ENCODE data around the gene CHSY1. TPM values are rescaled to one million over a fixed set of nuclear protein-coding genes. Genes with fewer than 3 reads are reported as not detected.
A peak's percentile ranks its signal among the peaks of the same experiment; 100 is the strongest.

CHSY1 gene
- total RNA-seq, 1 donor from 2014 or later = 29.7 TPM

DNA sequence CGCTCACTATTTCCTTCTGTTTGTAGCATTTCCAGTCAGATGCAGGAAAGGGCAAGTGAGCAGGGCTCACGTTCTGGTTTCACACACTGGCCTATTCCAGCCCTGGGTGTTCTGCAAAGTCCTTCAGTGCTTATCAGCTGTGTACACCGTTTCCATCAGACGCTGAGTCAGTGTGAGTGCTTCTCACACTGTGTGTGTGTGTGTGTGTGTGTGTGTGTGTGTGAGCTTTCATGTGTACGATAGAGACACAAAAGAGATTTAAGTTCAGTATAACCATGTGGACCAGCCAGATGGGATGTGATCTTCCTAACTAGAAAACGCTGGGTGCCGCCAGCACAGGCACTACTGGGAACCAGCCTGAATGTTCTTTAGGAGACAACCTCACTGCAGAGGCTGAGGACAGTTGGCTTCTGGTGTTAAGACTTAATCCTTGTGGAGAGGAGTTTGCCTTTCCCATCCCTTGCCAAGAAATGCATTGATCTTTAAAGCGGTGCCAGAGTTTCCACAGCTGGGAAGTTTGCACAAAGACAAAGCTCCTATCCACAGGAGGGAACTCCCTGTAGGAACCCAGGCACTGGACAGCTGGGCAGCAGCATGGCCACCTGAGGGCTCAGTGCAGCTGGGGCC, 3.9 kb upstream of the CHSY1 start:
- H3K9ac ChIP-seq (ENCODE audit: low read depth in 1 of 3, low read length in 3 of 3) = no peak overlapping the region
- H3K4me1 ChIP-seq (ENCODE audit: control insufficient read depth in 3 of 3, insufficient read depth in 3 of 3, low read length in 3 of 3) = peaks cover 11 to 12% (median 11%) of the 10 kb centered on the region in 3 donors
- H3K27me3 ChIP-seq (ENCODE audit: control insufficient read depth in 3 of 3, insufficient read depth in 3 of 3, low read length in 3 of 3) = peaks cover 0 to 3% (median 0%) of the 10 kb centered on the region in 3 donors
- no peak overlapping the region for H3K27ac ChIP-seq (ENCODE audit: low read depth, low read length)
- H3K4me3 ChIP-seq (ENCODE audit: low read length in 3 of 3) = no peak overlapping the region
- no peaks in the 10 kb centered on the region for H3K9me3 ChIP-seq (ENCODE audit: control insufficient read depth in 3 of 3, low read length in 3 of 3)
- no peaks in the 10 kb centered on the region for H3K36me3 ChIP-seq (ENCODE audit: control insufficient read depth in 3 of 3, insufficient read depth in 3 of 3, low read length in 3 of 3)

GRCh38 chr15:101255051-101255395, 3.2 kb upstream of the CHSY1 start:
- H3K4me1 ChIP-seq (ENCODE audit: control insufficient read depth in 3 of 3, insufficient read depth in 3 of 3, low read length in 3 of 3) = peaks cover 18 to 19% (median 18%) of the 10 kb centered on the region in 3 donors
- no peaks in the 10 kb centered on the region for H3K9me3 ChIP-seq (ENCODE audit: control insufficient read depth in 3 of 3, low read length in 3 of 3)
- H3K27ac ChIP-seq (ENCODE audit: low read depth, low read length) = no peak overlapping the region
- H3K9ac ChIP-seq (ENCODE audit: low read depth in 1 of 3, low read length in 3 of 3) = no peak overlapping the region
- no peak overlapping the region for H3K4me3 ChIP-seq (ENCODE audit: low read length in 3 of 3)
- H3K27me3 ChIP-seq (ENCODE audit: control insufficient read depth in 3 of 3, insufficient read depth in 3 of 3, low read length in 3 of 3) = peaks cover 0 to 3% (median 0%) of the 10 kb centered on the region in 3 donors
- H3K36me3 ChIP-seq (ENCODE audit: control insufficient read depth in 3 of 3, insufficient read depth in 3 of 3, low read length in 3 of 3) = no peaks in the 10 kb centered on the region

GRCh38 chr15:101254157-101255050, 2.6 kb upstream of the CHSY1 start:
- no peak overlapping the region for H3K27ac ChIP-seq (ENCODE audit: low read depth, low read length)
- no peaks in the 10 kb centered on the region for H3K9me3 ChIP-seq (ENCODE audit: control insufficient read depth in 3 of 3, low read length in 3 of 3)
- H3K4me3 ChIP-seq (ENCODE audit: low read length in 3 of 3) = no peak overlapping the region
- H3K9ac ChIP-seq (ENCODE audit: low read depth in 1 of 3, low read length in 3 of 3) = no peak overlapping the region
- H3K4me1 ChIP-seq (ENCODE audit: control insufficient read depth in 3 of 3, insufficient read depth in 3 of 3, low read length in 3 of 3) = peaks cover 22 to 24% (median 23%) of the 10 kb centered on the region in 3 donors
- no peaks in the 10 kb centered on the region for H3K36me3 ChIP-seq (ENCODE audit: control insufficient read depth in 3 of 3, insufficient read depth in 3 of 3, low read length in 3 of 3)
- peaks cover 0 to 3% (median 0%) of the 10 kb centered on the region in 3 donors for H3K27me3 ChIP-seq (ENCODE audit: control insufficient read depth in 3 of 3, insufficient read depth in 3 of 3, low read length in 3 of 3)

DNA sequence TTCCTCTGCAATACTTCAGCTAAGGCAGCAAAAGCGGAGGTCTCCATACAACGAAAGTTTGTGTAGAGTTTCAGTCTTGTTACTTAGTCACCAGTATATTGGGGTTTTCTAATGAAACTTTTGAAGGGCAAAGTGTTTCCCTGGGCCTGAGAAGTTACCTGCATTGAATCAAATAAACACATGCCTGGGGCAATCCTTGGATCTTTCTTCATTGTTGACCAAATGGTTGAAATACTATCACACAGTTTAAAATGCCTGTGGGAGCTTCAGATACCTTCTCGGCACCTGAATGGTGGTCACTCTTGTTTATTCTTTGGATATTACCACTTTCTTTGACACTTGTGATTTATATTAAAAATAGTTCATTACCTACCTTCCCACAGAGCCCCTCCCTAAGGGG, 988 bp upstream of the CHSY1 start:
- Histone ChIP-seq H3K9me3 (ENCODE audit: control insufficient read depth in 3 of 3, low read length in 3 of 3) (no peaks in the 10 kb centered on the region), H3K4me3 (ENCODE audit: low read length in 3 of 3) (peak overlapping the region; percentile 82 to 83 (median 83)), H3K9ac (ENCODE audit: low read depth in 1 of 3, low read length in 3 of 3) (peak overlapping the region; percentile 73 to 86 (median 79)), H3K36me3 (ENCODE audit: control insufficient read depth in 3 of 3, insufficient read depth in 3 of 3, low read length in 3 of 3) (no peaks in the 10 kb centered on the region), H3K27ac (ENCODE audit: low read depth, low read length) (peak overlapping the region; percentile 71), H3K27me3 (ENCODE audit: control insufficient read depth in 3 of 3, insufficient read depth in 3 of 3, low read length in 3 of 3) (no peaks in the 10 kb centered on the region), H3K4me1 (ENCODE audit: control insufficient read depth in 3 of 3, insufficient read depth in 3 of 3, low read length in 3 of 3) (peaks cover 25 to 28% (median 27%) of the 10 kb centered on the region in 3 donors)

- Histone ChIP-seq H3K4me3 (ENCODE audit: low read length in 3 of 3) (peak overlapping the region; percentile 82 to 90 (median 85)), H3K27ac (ENCODE audit: low read depth, low read length) (peak overlapping the region; percentile 75), H3K36me3 (ENCODE audit: control insufficient read depth in 3 of 3, insufficient read depth in 3 of 3, low read length in 3 of 3) (no peaks in the 10 kb centered on the region), H3K4me1 (ENCODE audit: control insufficient read depth in 3 of 3, insufficient read depth in 3 of 3, low read length in 3 of 3) (peaks cover 33 to 39% (median 34%) of the 10 kb centered on the region in 3 donors), H3K27me3 (ENCODE audit: control insufficient read depth in 3 of 3, insufficient read depth in 3 of 3, low read length in 3 of 3) (no peaks in the 10 kb centered on the region), H3K9me3 (ENCODE audit: control insufficient read depth in 3 of 3, low read length in 3 of 3) (no peaks in the 10 kb centered on the region), H3K9ac (ENCODE audit: low read depth in 1 of 3, low read length in 3 of 3) (peak overlapping the region; percentile 73 to 86 (median 83))
Measured at GRCh38 chr15:101250873-101251829, 697 bp downstream of the CHSY1 start.

DNA sequence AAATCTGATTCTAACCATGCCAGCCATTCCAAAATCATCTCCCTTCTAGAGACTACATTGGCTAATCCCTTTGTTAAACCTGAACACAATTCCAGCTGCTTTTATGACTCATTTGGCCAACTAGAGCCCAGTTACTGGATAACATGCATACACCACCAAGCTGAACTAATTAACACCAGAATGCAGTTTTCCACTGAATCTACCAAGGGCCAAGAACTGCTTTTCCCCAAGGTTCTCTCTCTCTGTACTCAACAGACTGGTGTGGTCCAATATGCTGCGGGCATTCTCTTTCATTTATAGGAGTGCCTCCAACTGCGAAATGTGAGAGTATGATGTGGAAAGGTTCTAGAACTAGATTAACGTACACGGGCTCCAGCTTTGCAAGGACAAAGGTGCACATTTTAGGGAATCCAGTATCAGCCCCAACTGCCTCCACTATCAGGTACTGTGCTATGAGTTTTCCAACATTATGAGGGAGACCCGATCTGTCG, 1.5 kb downstream of the CHSY1 start:
- Histone ChIP-seq H3K36me3 (ENCODE audit: control insufficient read depth in 3 of 3, insufficient read depth in 3 of 3, low read length in 3 of 3) (no peaks in the 10 kb centered on the region), H3K4me3 (ENCODE audit: low read length in 3 of 3) (peak overlapping the region; percentile 78 to 90 (median 85))

DNA sequence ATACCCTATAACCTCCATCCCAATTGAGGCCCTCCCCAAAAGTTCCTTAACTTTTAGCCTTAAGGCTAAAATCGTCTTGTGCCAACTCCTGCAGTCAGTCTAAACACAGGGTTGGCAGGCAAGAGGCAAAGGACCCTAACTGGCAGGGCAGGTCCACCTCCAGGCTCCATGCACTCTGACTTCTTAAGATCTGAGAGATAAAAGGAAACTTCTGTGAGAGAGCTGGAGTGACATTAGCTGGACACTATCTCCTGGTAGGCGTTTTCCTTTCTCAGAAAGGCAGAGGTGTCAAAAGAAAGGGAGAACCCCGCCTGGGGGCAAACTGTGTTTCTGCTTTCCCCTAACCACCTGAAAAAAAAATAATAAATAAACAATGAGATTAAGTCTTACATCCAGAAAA, 3.6 kb downstream of the CHSY1 start:
- peaks cover 45 to 60% (median 45%) of the 10 kb centered on the region in 3 donors for H3K4me1 ChIP-seq (ENCODE audit: control insufficient read depth in 3 of 3, insufficient read depth in 3 of 3, low read length in 3 of 3)
- no peak overlapping the region for H3K27ac ChIP-seq (ENCODE audit: low read depth, low read length)
- no peaks in the 10 kb centered on the region for H3K27me3 ChIP-seq (ENCODE audit: control insufficient read depth in 3 of 3, insufficient read depth in 3 of 3, low read length in 3 of 3)
- no peak overlapping the region for H3K4me3 ChIP-seq (ENCODE audit: low read length in 3 of 3)
- no peaks in the 10 kb centered on the region for H3K36me3 ChIP-seq (ENCODE audit: control insufficient read depth in 3 of 3, insufficient read depth in 3 of 3, low read length in 3 of 3)
- H3K9me3 ChIP-seq (ENCODE audit: control insufficient read depth in 3 of 3, low read length in 3 of 3) = no peaks in the 10 kb centered on the region
- H3K9ac ChIP-seq (ENCODE audit: low read depth in 1 of 3, low read length in 3 of 3) = no peak overlapping the region

More for the DNA sequence above, 1.5 kb downstream of the CHSY1 start:
- H3K4me1 ChIP-seq (ENCODE audit: control insufficient read depth in 3 of 3, insufficient read depth in 3 of 3, low read length in 3 of 3) = peaks cover 33 to 42% (median 35%) of the 10 kb centered on the region in 3 donors
- H3K27me3 ChIP-seq (ENCODE audit: control insufficient read depth in 3 of 3, insufficient read depth in 3 of 3, low read length in 3 of 3) = no peaks in the 10 kb centered on the region
- H3K9me3 ChIP-seq (ENCODE audit: control insufficient read depth in 3 of 3, low read length in 3 of 3) = no peaks in the 10 kb centered on the region
- H3K9ac ChIP-seq (ENCODE audit: low read depth in 1 of 3, low read length in 3 of 3) = peak overlapping the region; percentile 73 to 83 (median 77)
- H3K27ac ChIP-seq (ENCODE audit: low read depth, low read length) = peak overlapping the region; percentile 75

GRCh38 chr15:101246824-101247745, 4.8 kb downstream of the CHSY1 start:
- Histone ChIP-seq H3K27ac (ENCODE audit: low read depth, low read length) (no peak overlapping the region), H3K4me3 (ENCODE audit: low read length in 3 of 3) (no peak overlapping the region)

More at GRCh38 chr15:101246824-101247745, 4.8 kb downstream of the CHSY1 start:
- H3K9ac ChIP-seq (ENCODE audit: low read depth in 1 of 3, low read length in 3 of 3) = no peak overlapping the region
- H3K9me3 ChIP-seq (ENCODE audit: control insufficient read depth in 3 of 3, low read length in 3 of 3) = no peaks in the 10 kb centered on the region
- H3K36me3 ChIP-seq (ENCODE audit: control insufficient read depth in 3 of 3, insufficient read depth in 3 of 3, low read length in 3 of 3) = no peaks in the 10 kb centered on the region
- H3K4me1 ChIP-seq (ENCODE audit: control insufficient read depth in 3 of 3, insufficient read depth in 3 of 3, low read length in 3 of 3) = peaks cover 45 to 60% (median 49%) of the 10 kb centered on the region in 3 donors
- no peaks in the 10 kb centered on the region for H3K27me3 ChIP-seq (ENCODE audit: control insufficient read depth in 3 of 3, insufficient read depth in 3 of 3, low read length in 3 of 3)

Data from skeletal muscle tissue (tissue), 4 donors.